Brain microvascular endothelial cell (primary cell): ENCODE results near the gene EGLN3.
"Not testable (repeated sequence)": the region's sequence is repeated elsewhere in the genome, so short reads cannot be mapped to it uniquely, and the experiment has no call there.

Source experiments
- DNase-seq: peaks from one replicate; pipeline ENCODE4 v3.0.0-alpha.2; 2020
- H3K27ac ChIP-seq: fragments of 250-450 bp; sonication (Bioruptor Pico); 2 replicates; pipeline ENCODE4 v1.5.1; 2020; ENCODE audit warnings: mild to moderate bottlenecking, moderate library complexity
- H3K27me3 ChIP-seq: fragments of 250-450 bp; sonication (Bioruptor Pico); replicated peaks from 2 replicates; pipeline ENCODE4 v1.5.1; 2020; ENCODE audit warnings: mild to moderate bottlenecking
- H3K36me3 ChIP-seq: fragments of 250-450 bp; sonication (Bioruptor Pico); replicated peaks from 2 replicates; pipeline ENCODE4 v1.5.1; 2020; ENCODE audit warnings: mild to moderate bottlenecking
- H3K4me3 ChIP-seq: 2 replicates; pipeline ENCODE4 v1.5.1; 2011; ENCODE audit warnings: low read depth, mild to moderate bottlenecking, control low read depth, low read length, moderate library complexity
- CTCF ChIP-seq: IDR thresholded peaks from 2 replicates; pipeline ENCODE4 v1.5.1; 2011; ENCODE audit warnings: low read depth, mild to moderate bottlenecking, moderate library complexity, low read length, control low read depth, inconsistent platforms; ENCODE audit errors: missing control alignments
- in situ Hi-C: cut with HindIII; loops from 2 replicates; pipeline ENCODE4 v1.10.0; 2017; ENCODE audit warnings: low sequenced_read_pairs, low pct_ligation_motif_present

EGLN3 gene

GRCh38 chr14:33932033-33932432 lies 18.8 kb downstream of the EGLN3 start:
- H3K36me3 ChIP-seq, result no peaks in the 10 kb centered on the region
- H3K4me3 ChIP-seq, result no peak overlapping the region
- no peaks in the 10 kb centered on the region for H3K27me3 ChIP-seq
- H3K27ac ChIP-seq, result no peak overlapping the region
- no peak for TF ChIP-seq CTCF
- no peak for DNase-seq
- in situ Hi-C loops, result no loop called here

GRCh38 chr14:33931461-33931860 lies 19.4 kb downstream of the EGLN3 start:
- no peak overlapping the region for H3K4me3 ChIP-seq
- H3K27me3 ChIP-seq, result no peaks in the 10 kb centered on the region
- H3K36me3 ChIP-seq, result no peaks in the 10 kb centered on the region
- H3K27ac ChIP-seq, result no peak overlapping the region
- in situ Hi-C loops, result no loop called here
- no peak for DNase-seq
- TF ChIP-seq CTCF, result no peak

DNA sequence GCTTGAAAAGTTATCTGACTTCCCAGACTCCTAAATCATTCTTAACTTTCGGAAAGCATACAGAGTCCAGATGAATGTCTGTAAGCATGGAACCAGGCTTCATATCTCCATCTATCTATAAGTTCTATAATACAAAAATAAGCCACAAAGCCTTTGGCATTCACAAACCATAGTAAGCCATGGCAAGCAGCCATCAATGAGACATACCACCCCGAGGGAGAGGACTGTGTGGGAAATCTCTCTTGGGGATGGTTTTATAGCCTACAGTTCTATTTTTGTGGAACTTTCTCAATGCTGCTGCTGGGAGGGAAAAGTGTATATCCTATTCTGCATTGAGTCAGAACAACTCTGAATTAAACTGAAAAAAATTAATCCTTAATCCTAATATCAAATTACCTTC lies 20.4 kb downstream of the EGLN3 start:
- no peak for DNase-seq
- Histone ChIP-seq H3K27ac (no peak overlapping the region), H3K27me3 (no peaks in the 10 kb centered on the region), H3K36me3 (no peaks in the 10 kb centered on the region), H3K4me3 (no peak overlapping the region)
- in situ Hi-C loops, result no loop called here
- no peak for TF ChIP-seq CTCF

GRCh38 chr14:33929799-33930408 lies 21.0 kb downstream of the EGLN3 start:
- Histone ChIP-seq H3K27ac (no peak overlapping the region), H3K27me3 (no peaks in the 10 kb centered on the region), H3K4me3 (no peak overlapping the region), H3K36me3 (no peaks in the 10 kb centered on the region)
- no peak for DNase-seq
- in situ Hi-C loops, result no loop called here
- no peak for TF ChIP-seq CTCF

- no peak overlapping the region for H3K4me3 ChIP-seq
- no peak for TF ChIP-seq CTCF
- H3K27me3 ChIP-seq, result no peaks in the 10 kb centered on the region
- H3K27ac ChIP-seq, result no peak overlapping the region
- in situ Hi-C loops, result no loop called here
- no peak for DNase-seq
- no peaks in the 10 kb centered on the region for H3K36me3 ChIP-seq
Measured at GRCh38 chr14:33928895-33929294, 22.0 kb downstream of the EGLN3 start.

- no peak for DNase-seq
Measured at GRCh38 chr14:33927944-33928343, 22.9 kb downstream of the EGLN3 start.

DNA sequence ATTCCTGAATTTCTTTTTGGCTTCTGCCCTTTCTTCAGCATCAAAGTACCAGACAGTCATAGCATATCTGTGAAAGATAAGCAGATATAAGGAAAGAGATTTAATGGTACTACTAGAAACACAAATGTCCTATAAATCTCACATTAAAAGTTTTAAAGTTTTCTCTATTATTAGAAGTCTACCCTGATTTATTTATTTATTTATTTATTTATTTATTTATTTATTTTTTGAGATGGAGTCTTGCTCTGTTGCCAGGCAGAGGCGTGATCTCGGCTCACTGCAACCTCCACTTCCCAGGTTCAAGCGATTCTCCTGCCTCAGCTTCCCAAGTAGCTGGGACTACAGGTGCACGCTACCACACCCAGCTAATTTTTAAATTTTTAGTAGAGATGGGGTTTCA lies 23.9 kb downstream of the EGLN3 start:
- H3K4me3 ChIP-seq, H3K36me3 ChIP-seq, in situ Hi-C loops, H3K27me3 ChIP-seq, DNase-seq, H3K27ac ChIP-seq: not testable (repeated sequence)

More at GRCh38 chr14:33927944-33928343, 22.9 kb downstream of the EGLN3 start:
- no peak overlapping the region for H3K27ac ChIP-seq
- in situ Hi-C loops, result no loop called here
- no peaks in the 10 kb centered on the region for H3K27me3 ChIP-seq
- H3K36me3 ChIP-seq, result no peaks in the 10 kb centered on the region
- H3K4me3 ChIP-seq, result no peak overlapping the region
- no peak for TF ChIP-seq CTCF
